Gastroesophageal sphincter (tissue), 3 donors: Measurements from ENCODE around the gene DNAJC10.

ENCODE experiments used
- POLR2AphosphoS5 ChIP-seq: sonication (generic); formaldehyde crosslinking; IDR thresholded peaks from one replicate; pipeline ENCODE4 v1.6.1; 2017; ENCODE audit warnings: antibody characterized with exemption
- TF ChIP-seq, protein P1 (sequence below), 4 experiments: fragments of 200-600 bp in 2 of 4; fragments of 450-650 bp in 2 of 4; sonication (generic) in 1 of 4; IDR thresholded peaks; one replicate each; pipeline ENCODE4 v1.5.1; 2017 to 2019; ENCODE audit warnings: antibody characterized with exemption in 4 of 4, mild to moderate bottlenecking in 2 of 4, moderate library complexity in 2 of 4

DNA sequence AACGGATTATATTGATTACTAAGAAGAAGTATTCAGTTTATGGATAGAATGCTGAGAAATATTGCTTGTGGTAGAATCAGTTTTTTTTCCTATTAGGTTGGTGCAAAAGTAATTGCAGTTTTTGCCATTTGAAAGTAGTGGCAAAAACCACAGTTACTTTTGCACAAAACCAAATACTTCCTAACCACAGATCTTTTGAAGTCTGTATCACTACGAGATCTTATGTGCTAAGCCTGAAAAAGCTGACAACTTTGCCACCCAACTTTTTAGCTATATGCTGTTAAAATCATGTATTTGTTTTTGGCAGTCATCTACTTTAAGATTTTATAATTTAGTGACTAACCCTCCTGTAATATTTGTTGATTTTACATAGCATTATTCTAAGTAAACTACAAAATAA is 24.6 kb downstream of the DNAJC10 start:
- TF ChIP-seq, protein P1, sequence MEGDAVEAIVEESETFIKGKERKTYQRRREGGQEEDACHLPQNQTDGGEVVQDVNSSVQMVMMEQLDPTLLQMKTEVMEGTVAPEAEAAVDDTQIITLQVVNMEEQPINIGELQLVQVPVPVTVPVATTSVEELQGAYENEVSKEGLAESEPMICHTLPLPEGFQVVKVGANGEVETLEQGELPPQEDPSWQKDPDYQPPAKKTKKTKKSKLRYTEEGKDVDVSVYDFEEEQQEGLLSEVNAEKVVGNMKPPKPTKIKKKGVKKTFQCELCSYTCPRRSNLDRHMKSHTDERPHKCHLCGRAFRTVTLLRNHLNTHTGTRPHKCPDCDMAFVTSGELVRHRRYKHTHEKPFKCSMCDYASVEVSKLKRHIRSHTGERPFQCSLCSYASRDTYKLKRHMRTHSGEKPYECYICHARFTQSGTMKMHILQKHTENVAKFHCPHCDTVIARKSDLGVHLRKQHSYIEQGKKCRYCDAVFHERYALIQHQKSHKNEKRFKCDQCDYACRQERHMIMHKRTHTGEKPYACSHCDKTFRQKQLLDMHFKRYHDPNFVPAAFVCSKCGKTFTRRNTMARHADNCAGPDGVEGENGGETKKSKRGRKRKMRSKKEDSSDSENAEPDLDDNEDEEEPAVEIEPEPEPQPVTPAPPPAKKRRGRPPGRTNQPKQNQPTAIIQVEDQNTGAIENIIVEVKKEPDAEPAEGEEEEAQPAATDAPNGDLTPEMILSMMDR (IDR thresholded peaks at IDR 0.05) = no peak
- TF ChIP-seq POLR2AphosphoS5 = no peak
